GM19240 (cell line): ENCODE results near the gene ATG3.
A peak's percentile ranks its signal among the peaks of the same experiment; 100 is the strongest.
"Not testable (repeated sequence)": the region's sequence is repeated elsewhere in the genome, so short reads cannot be mapped to it uniquely, and the experiment has no call there.

Experiments
- DNase-seq: peaks from one replicate; pipeline ENCODE4 v3.0.0; 2011; ENCODE audit warnings: low spot score; ENCODE audit not compliant: insufficient read length

Gene ATG3

GRCh38 chr3:112561484-112561733 lies 353 bp downstream of the ATG3 start:
- peak; percentile 25 for DNase-seq

GRCh38 chr3:112560721-112561483 lies 860 bp downstream of the ATG3 start:
- DNase-seq: peak; percentile 19

DNA sequence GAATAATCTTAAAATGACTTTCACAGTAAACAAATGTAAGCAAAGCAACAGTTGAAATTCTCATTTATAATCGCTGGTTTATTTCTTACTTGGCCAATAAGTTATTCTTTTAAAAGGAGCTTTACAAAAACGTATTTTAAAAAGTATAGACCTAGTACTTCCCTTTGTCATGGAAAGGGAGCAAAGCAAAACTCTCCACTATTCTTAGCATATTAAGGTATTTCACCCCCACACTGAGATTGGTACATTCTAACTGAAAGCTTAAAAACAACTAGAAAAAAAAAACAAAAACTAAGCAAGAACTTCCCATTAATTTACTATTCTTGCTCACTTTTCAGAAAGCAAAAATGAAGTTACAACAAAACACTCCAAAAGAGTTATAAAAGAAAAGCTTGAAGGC lies 1.5 kb downstream of the ATG3 start:
- no peak for DNase-seq

DNA sequence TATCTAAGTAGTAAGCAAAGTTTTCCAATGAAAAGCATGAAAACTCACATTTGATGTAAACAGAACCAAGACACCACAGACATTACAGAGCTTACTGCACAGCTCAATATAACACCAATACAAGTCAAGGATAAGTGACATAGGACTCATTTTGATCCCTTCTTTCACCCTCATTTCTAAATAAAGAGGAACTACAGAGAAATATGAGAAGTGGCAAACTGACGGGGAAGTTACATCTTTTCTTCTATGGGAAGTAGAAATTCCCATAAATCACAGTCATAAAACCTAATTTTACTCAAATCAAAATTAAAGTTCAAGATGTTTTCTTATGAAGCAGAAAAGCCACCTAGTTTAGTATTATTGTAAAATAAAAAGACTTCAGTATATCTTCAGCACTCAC lies 3.8 kb downstream of the ATG3 start:
- no peak for DNase-seq

DNA sequence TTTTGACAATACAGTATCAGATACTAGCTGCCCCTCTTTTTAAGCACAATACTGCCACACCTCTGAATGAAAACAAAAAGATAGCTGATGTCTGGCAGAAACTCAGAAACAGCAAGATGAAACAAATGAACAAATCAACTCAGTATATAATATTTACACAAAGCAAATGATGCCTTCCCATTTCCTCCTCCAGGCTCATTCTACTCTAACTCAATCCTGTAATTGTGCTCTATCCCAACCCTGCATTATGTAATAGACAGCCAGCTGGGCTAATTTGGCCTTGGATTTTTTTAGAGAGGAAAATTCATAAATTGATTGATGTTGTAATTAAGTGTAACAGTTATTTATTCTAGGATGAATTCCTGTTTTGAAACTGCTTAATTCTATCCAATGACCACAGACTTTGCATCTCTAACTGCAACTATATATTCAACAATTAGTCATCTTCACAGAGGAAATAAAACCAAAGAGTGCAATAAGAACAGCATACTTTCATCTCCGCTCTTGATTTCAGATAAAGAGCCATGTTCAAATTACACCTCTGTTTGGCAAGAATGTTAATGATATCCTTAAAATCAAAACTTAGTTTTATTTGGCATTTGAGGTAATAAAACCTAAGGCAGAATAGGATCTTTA lies 6.1 kb downstream of the ATG3 start:
- no peak for DNase-seq

GRCh38 chr3:112550859-112551258 lies 10.9 kb downstream of the ATG3 start:
- no peak for DNase-seq

DNA sequence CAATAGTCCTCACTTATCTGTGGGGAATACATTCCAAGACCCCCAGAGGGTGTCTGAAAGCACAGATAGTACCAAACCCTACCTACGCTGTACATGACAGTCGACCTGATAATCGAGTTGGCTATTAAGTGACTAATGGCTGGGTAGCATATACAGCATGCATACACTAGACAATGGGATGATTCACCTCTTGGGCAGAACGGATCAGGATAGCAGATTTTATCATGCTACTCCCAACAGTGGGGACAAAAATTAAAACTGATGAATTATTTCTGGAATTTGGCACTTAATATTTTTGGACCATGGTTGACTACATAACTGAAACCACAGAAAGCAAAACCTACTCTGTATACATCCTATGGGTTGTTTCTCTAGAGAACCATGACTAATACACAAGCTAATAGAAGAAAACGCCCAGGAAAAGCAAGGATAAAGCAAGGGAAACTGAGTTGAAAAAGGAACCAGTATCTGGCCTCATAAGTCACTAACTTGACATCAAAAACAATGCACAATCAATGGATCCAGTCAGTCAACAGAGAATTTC lies 15.5 kb downstream of the ATG3 start:
- DNase-seq: no peak

DNA sequence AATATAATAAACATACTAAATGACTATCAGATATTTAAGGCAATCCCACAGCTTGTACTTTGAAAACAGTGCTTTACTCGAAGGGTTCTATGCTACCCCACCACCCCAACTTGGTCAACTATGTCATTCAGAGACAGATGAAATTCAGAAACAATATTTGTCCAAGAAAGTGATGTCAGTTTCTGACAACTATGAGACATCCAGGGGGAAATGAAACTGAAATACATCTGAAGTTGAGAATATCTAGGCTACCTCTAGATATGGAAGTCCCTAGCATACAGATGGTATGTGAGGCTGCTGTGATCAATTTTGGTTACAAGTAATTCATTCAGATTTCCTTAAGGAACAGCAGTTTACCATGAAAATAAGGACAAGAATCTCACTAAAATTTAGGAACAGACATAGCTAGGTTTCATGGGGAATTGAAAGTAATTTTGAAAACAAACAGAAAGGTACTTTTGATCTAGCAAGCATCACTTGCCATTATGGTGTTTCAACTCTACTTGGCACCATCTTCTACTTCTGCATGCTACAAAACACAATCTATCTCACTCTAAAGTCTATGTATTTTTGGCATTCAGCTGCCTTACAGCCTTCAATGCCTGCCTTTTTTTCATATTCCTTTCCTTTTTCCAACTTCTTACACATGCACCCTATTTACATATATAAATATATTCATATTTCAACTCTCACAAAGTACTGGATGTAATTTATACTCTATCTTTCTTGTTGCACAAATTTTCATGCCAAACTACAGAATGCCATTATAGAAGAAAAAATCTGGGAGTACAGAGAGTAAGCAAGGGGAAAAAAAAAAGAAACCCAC lies 21.7 kb downstream of the ATG3 start:
- DNase-seq: peak; percentile 21

DNA sequence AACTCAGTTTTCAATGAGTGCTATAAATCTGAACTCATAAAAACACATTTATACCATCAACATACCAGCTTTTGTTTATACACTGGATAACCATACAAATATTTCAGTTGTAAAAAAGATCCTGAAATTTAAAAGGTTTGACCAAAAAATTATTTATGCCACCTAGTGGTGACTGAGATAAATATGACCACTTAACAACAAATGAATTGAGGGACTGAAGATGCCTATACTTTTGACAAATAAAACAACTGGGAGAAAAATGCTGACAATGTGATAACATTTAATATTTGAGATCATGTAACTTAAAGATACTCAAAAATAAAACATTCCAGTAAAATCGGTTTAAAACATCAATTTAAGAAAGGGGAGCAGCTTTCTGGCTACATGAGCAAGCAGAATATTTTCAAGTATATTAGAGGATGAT lies 30.4 kb downstream of the ATG3 start:
- no peak for DNase-seq

GRCh38 chr3:112530573-112530972 lies 31.2 kb downstream of the ATG3 start:
- DNase-seq: no peak

DNA sequence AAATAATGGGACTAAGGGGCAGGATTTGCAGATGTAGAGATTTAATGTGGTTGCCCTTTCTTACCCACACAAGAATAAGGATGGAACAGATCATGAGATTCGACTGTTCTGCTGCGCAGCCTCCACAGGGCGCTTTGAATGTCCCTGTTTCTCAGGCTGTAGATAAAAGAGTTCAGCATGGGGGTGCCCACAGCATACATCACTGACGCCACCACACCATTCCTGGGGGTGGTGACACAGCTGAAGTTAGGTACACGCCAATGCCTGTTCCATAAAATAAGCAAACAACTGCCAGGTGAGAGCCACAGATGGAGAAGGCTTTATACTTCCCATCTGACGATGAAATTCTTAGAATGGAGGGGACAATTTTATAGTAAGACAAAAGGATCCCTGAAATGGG lies 37.6 kb downstream of the ATG3 start:
- not testable (repeated sequence) for DNase-seq

DNA sequence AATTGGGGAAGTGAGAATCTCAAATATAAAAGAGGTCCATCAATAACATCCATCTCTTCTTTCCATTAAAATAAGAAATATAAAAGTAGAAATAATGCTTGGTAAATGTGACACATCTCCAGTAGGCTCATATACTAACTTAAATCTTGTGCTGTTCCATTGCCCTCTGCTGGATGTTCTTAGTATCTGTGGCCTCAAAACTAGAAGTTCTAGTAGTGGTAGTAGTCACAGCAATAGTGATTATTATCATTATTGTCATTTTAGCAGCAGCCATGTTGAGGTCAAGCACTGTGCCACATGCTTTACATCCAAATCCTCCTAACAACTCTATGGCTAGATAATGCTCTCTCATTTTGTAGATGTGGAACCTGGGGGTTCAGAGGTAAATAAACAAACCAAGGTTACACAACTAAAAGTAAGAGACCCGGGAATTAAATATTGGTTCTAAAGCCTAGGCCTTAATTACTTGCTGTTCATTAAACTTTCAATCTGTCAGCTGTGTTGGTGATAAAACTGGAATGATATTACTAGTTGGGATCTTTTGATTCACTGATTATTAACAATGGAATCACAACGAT lies 42.2 kb downstream of the ATG3 start:
- no peak for DNase-seq

GRCh38 chr3:112518970-112519369 lies 42.8 kb downstream of the ATG3 start:
- not testable (repeated sequence) for DNase-seq

GRCh38 chr3:112514527-112515128 lies 47.1 kb downstream of the ATG3 start:
- no peak for DNase-seq

- DNase-seq: no peak
Measured at GRCh38 chr3:112512320-112512719, 49.4 kb downstream of the ATG3 start.

DNA sequence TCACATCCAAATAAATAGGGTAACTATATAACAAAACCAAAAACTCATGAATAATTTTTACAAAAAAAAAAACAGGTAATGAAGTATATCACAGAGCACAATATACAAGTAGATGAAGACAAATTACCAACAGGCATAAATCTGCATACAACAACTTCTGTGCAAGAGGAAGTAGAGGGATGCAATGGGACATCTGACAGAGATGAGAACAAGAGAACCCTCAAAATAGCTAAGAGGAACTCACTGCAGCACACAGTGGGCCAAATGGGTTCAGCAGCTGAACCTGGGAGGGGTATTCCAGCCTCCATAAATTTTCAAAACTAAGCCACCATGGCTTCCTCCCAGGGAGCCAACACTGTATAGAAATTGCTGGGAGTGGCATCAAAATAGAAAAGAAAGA lies 52.9 kb downstream of the ATG3 start:
- DNase-seq: no peak

DNA sequence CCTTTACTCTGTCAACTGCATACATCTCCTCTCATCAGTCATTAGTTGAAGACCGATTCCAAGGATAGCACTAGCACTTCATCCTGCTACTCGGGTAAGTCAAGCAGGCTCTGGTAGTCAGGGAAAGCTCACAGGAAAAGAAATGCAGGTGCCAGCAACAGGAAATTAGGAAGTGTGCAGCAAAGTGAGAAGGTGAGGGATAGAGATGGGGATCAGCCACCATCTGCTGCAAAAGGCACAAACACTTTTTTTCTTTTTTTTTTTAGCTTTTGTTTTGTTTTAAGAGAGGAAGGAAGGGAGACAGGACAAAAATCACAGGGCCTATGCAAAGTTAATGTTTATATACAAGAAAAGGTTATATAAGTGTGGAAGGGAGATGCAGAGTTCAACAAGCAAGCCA lies 53.5 kb downstream of the ATG3 start:
- no peak for DNase-seq

- DNase-seq: no peak
Measured at GRCh38 chr3:112505907-112506306, 55.9 kb downstream of the ATG3 start.

- no peak for DNase-seq
Measured at GRCh38 chr3:112504123-112504522, 57.6 kb downstream of the ATG3 start.

- no peak for DNase-seq
Measured at GRCh38 chr3:112503304-112503972, 58.3 kb downstream of the ATG3 start.

GRCh38 chr3:112500621-112501020 lies 61.1 kb downstream of the ATG3 start:
- DNase-seq: no peak
